ENCODE measurements around the gene GPC5. TPM values are rescaled to one million over a fixed set of nuclear protein-coding genes. Genes with fewer than 3 reads are reported as not detected.

GPC5 gene
- total and polyA plus RNA-seq, 2 of the 8 experiments (the other 6 are each of a cell fraction or from before 2014, with no cell fraction given) = 0.20 to 0.39 TPM

DNA sequence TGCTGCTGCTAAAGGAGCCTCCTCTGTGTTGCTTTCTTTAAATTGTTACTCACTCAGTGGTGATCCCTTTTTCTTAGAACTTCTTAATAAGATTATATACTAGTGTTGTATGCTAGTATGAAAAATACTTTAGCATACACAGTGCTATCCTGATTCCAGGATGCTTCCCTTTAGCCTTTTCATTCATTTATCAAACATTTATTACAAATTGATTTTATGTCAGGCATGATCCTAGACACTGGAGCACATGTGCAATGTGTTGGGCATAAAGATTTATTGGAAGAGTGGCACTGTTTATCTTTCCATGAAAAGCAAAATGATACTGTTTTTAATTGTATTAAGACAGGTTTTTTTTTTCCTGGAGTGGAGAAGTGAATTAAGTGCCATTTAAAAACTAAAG is 249.6 kb downstream of the GPC5 start:
- Histone ChIP-seq H3K56ac (replicated peaks; ENCODE audit: insufficient read length, low read depth, low read length) (no peak overlapping the region), H3K14ac (ENCODE audit: insufficient read length) (no peak overlapping the region), H2BK20ac (ENCODE audit: low read length) (no peak overlapping the region), H4K91ac (replicated peaks; ENCODE audit: insufficient read length, low read length) (no peak overlapping the region), H3K23me2 (ENCODE audit: low read depth, low read length) (no peaks in the 10 kb centered on the region), H3K79me1 (ENCODE audit: low read depth, low read length) (no peaks in the 10 kb centered on the region), H3K23ac (ENCODE audit: insufficient read length) (no peak overlapping the region), H3K4ac (replicated peaks; ENCODE audit: insufficient read length, low read depth, low read length) (no peak overlapping the region), H3K4me2 (ENCODE audit: insufficient read depth in 1 of 2, low read depth in 2 of 2, low read length in 2 of 2) (no peak overlapping the region), H2BK12ac (ENCODE audit: low read depth, low read length) (no peak overlapping the region), H3K9me3 (ENCODE audit: insufficient read depth in 2 of 2, low read depth in 1 of 2, low read length in 1 of 2) (no peaks in the 10 kb centered on the region), H2BK120ac (replicated peaks; ENCODE audit: low read depth, low read length) (no peak overlapping the region), H4K5ac (ENCODE audit: insufficient read length, low read depth, low read length) (no peak overlapping the region), H3K9ac (replicated peaks in 1 of 4; ENCODE audit: extremely low read depth in 1 of 4, low read depth in 3 of 4, low read length in 3 of 4) (no peak overlapping the region), H3K18ac (ENCODE audit: extremely low read depth, low read length) (no peak overlapping the region), H3K79me2 (ENCODE audit: control insufficient read depth in 1 of 2, insufficient read depth in 2 of 2, low read length in 2 of 2) (no peaks in the 10 kb centered on the region), H3K36me3 (ENCODE audit: control insufficient read depth in 2 of 4, insufficient read depth in 4 of 4, low read length in 3 of 4) (no peaks in the 10 kb centered on the region), H2BK5ac (ENCODE audit: low read depth, low read length) (no peak overlapping the region), H2BK15ac (ENCODE audit: low read length) (no peak overlapping the region), H3K4me1 (replicated peaks in 1 of 4; ENCODE audit: control insufficient read depth in 3 of 4, insufficient read depth in 4 of 4, low read length in 3 of 4) (peaks cover 0 to 3% (median 1%) of the 10 kb centered on the region in 4 experiments; a peak in 1 of 7 replicates), H4K20me1 (replicated peaks in 1 of 2; ENCODE audit: control insufficient read depth in 1 of 2, insufficient read depth in 2 of 2, low read length in 2 of 2) (no peaks in the 10 kb centered on the region), H4K8ac (ENCODE audit: extremely low read depth, insufficient read depth, low read length) (no peak overlapping the region), H2AK5ac (ENCODE audit: low read depth, low read length) (no peak overlapping the region), H2AFZ (ENCODE audit: low read length) (no peak overlapping the region), H3K27ac (ENCODE audit: low read depth, low read length) (no peak overlapping the region), H3K27me3 (replicated peaks in 1 of 4; ENCODE audit: control insufficient read depth in 3 of 4, extremely low read depth in 1 of 4, insufficient read depth in 3 of 4, low read length in 3 of 4) (no peaks in the 10 kb centered on the region), H3K4me3 (ENCODE audit: extremely low read depth in 1 of 4, insufficient read depth in 2 of 4, low read depth in 3 of 4, low read length in 4 of 4) (no peak overlapping the region)
- ChIA-PET CTCF (ENCODE audit: partially characterized antibody) (interaction anchor here (0.7 to 1.4 kb wide), 3 partner anchors 9 to 70 kb away, joined by 3 to 6 read pairs (median 3); no protein-coding TSS in a partner anchor), POLR2A (ENCODE audit: partially characterized antibody) (no interaction called here)
- TF ChIP-seq POLR2AphosphoS5 (IDR thresholded peaks at IDR 0.05; ENCODE audit: low read depth, low read length) (no peak), JUND (IDR thresholded peaks at IDR 0.05; ENCODE audit: low read length) (no peak), SRF (IDR thresholded peaks at IDR 0.05; ENCODE audit: low read depth, low read length) (no peak), EGR1 (IDR thresholded peaks at IDR 0.05; ENCODE audit: borderline replicate concordance, low read depth, low read length) (no peak), TAF1 (IDR thresholded peaks at IDR 0.05; ENCODE audit: low read depth, low read length) (no peak), EZH2 (IDR thresholded peaks at IDR 0.05; ENCODE audit: low read depth, low read length, severe bottlenecking) (no peak), TCF12 (IDR thresholded peaks at IDR 0.05; ENCODE audit: low read depth, low read length) (no peak)
- FAIRE-seq (no peak), DNase-seq (ENCODE audit: low read depth in 1 of 2, low spot score in 2 of 2) (no peak)

Measured in H1 (cell line).